ENCODE data around the gene PTOV1.
A peak's percentile ranks its signal among the peaks of the same experiment; 100 is the strongest.

Gene PTOV1

GRCh38 chr19:49904136-49904535, 53.2 kb downstream of the PTOV1 start:
- H3K9me2 ChIP-seq (replicated peaks; ENCODE audit: insufficient read depth, low read length): no peaks in the 10 kb centered on the region
- H4K20me1 ChIP-seq (ENCODE audit: low read depth, low read length): no peaks in the 10 kb centered on the region
- H3K4me2 ChIP-seq (ENCODE audit: low read depth, low read length, poor library complexity, severe bottlenecking): no peak overlapping the region
- no peaks in the 10 kb centered on the region for H3K9me3 ChIP-seq (ENCODE audit: insufficient read depth, low read length)
- H3K4me3 ChIP-seq (ENCODE audit: insufficient read depth, low read length, poor library complexity, severe bottlenecking): no peak overlapping the region
- H3K79me2 ChIP-seq (ENCODE audit: insufficient read depth, low read length): no peaks in the 10 kb centered on the region
- H3K27me3 ChIP-seq (ENCODE audit: low read length): no peaks in the 10 kb centered on the region
- H3F3A ChIP-seq (ENCODE audit: insufficient read depth): peaks cover 11% of the 10 kb centered on the region; the same call in 1 of the 2 replicates
- H3K27ac ChIP-seq (ENCODE audit: low read depth, low read length): no peak overlapping the region
- H3K9ac ChIP-seq (ENCODE audit: low read length): no peak overlapping the region
- TF ChIP-seq EZH2phosphoT487 (conservative IDR thresholded peaks at IDR 0.05; ENCODE audit: low read length): no peak
- no peak for TF ChIP-seq CTCF (IDR thresholded peaks at IDR 0.05; ENCODE audit: insufficient read depth, low read length, poor library complexity, severe bottlenecking)
- no peaks in the 10 kb centered on the region for H3K36me3 ChIP-seq (ENCODE audit: low read length)
- H2AFZ ChIP-seq (ENCODE audit: low read depth, low read length, severe bottlenecking): no peak overlapping the region

DNA sequence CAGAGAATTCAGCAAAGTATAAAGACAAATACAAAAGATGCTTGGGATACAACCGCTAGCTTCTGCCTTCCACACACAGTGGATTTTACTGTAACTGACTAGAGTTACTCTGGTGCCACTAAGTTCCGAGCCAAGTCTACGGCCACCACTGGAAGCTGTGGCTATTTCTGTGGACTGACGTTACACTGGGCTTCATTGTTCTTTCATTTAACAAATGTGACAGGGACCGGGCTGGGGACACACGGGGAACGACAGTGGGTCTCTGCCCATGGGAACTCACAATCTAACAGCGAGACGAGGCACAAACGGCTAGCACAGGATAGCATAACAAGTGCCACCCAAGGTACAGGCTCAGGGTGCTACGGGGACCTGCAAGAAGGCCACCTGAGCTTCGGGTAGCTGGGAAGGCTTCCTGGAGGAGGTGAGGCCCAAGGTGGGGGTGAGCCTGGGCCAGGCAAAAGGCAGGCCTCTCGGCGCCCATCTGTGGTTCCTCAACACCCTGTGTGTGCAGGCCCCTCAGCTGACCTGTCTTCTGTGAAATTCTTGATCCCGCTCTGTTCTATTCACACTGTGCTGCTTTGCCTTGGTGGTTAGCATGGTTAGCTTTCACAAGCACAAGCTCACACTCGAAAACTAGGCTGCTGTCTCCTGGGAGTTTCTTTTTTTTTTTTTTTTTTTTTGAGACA, 56.1 kb downstream of the PTOV1 start:
- Histone ChIP-seq H3K4me3 (ENCODE audit: insufficient read depth, low read length, poor library complexity, severe bottlenecking) (no peak overlapping the region), H3K27ac (ENCODE audit: low read depth, low read length) (peak overlapping the region; percentile 46), H3K36me3 (ENCODE audit: low read length) (no peaks in the 10 kb centered on the region), H3K9me2 (replicated peaks; ENCODE audit: insufficient read depth, low read length) (no peaks in the 10 kb centered on the region), H2AFZ (ENCODE audit: low read depth, low read length, severe bottlenecking) (no peak overlapping the region), H3K9me3 (ENCODE audit: insufficient read depth, low read length) (no peaks in the 10 kb centered on the region), H3K27me3 (ENCODE audit: low read length) (no peaks in the 10 kb centered on the region), H3K79me2 (ENCODE audit: insufficient read depth, low read length) (0 out of 2 replicates have a peak, but pooled peaks cover 4% of the 10 kb centered on the region), H3K9ac (ENCODE audit: low read length) (no peak overlapping the region), H3K4me2 (ENCODE audit: low read depth, low read length, poor library complexity, severe bottlenecking) (no peak overlapping the region), H3F3A (ENCODE audit: insufficient read depth) (peaks cover 18% of the 10 kb centered on the region; the same call in 1 of the 2 replicates), H4K20me1 (ENCODE audit: low read depth, low read length) (no peaks in the 10 kb centered on the region)
- TF ChIP-seq CTCF (IDR thresholded peaks at IDR 0.05; ENCODE audit: insufficient read depth, low read length, poor library complexity, severe bottlenecking): no peak
- no peak for TF ChIP-seq EZH2phosphoT487 (conservative IDR thresholded peaks at IDR 0.05; ENCODE audit: low read length)

- Histone ChIP-seq H3F3A (ENCODE audit: insufficient read depth) (peaks cover 19% of the 10 kb centered on the region; the same call in 1 of the 2 replicates), H3K4me3 (ENCODE audit: insufficient read depth, low read length, poor library complexity, severe bottlenecking) (no peak overlapping the region), H2AFZ (ENCODE audit: low read depth, low read length, severe bottlenecking) (no peak overlapping the region), H4K20me1 (ENCODE audit: low read depth, low read length) (no peaks in the 10 kb centered on the region), H3K9ac (ENCODE audit: low read length) (no peak overlapping the region), H3K27ac (ENCODE audit: low read depth, low read length) (peak overlapping the region; percentile 46), H3K4me2 (ENCODE audit: low read depth, low read length, poor library complexity, severe bottlenecking) (no peak overlapping the region), H3K36me3 (ENCODE audit: low read length) (no peaks in the 10 kb centered on the region), H3K9me3 (ENCODE audit: insufficient read depth, low read length) (no peaks in the 10 kb centered on the region), H3K27me3 (ENCODE audit: low read length) (no peaks in the 10 kb centered on the region), H3K79me2 (ENCODE audit: insufficient read depth, low read length) (0 out of 2 replicates have a peak, but pooled peaks cover 4% of the 10 kb centered on the region), H3K9me2 (replicated peaks; ENCODE audit: insufficient read depth, low read length) (no peaks in the 10 kb centered on the region)
- TF ChIP-seq CTCF (IDR thresholded peaks at IDR 0.05; ENCODE audit: insufficient read depth, low read length, poor library complexity, severe bottlenecking): no peak
- no peak for TF ChIP-seq EZH2phosphoT487 (conservative IDR thresholded peaks at IDR 0.05; ENCODE audit: low read length)
These were observed 56.9 kb downstream of the PTOV1 start for GRCh38 chr19:49907745-49908446.

Measured in SU-DHL-6 (cell line).